HepG2 (cell line): Measurements from ENCODE around the gene ANXA2. TPM values are rescaled to one million over a fixed set of nuclear protein-coding genes. Genes with fewer than 3 reads are reported as not detected.

Experiments
- ATAC-seq: fragments of 200-7000 bp; cut with Tn5 transposase; 3 replicates; pipeline ENCODE4 v1.9.1; 2020; ENCODE audit warnings: mild to moderate bottlenecking, moderate library complexity
- BruUV-seq: library from RNA; stranded (reverse); fragments of 400-500 nt; replicated peaks from 2 replicates; lab custom pipeline; 2021; lab: Mats Ljungman, UMichigan
- CTCF ChIA-PET: fragments of 300-600 bp; formaldehyde crosslinking; extraction: SDS; loops from one replicate; lab custom pipeline; 2021; ENCODE audit warnings: low total read pairs, inconsistent platforms, low intra/inter-chr PET ratio; lab: Yijun Ruan, JAX
- POLR2A ChIA-PET: fragments of 350-600 bp; sonication (Branson Sonifier 250); formaldehyde crosslinking; loops from one replicate; lab custom pipeline; 2020; ENCODE audit warnings: antibody characterized with exemption, inconsistent platforms; lab: Yijun Ruan, JAX
- DNase-seq: peaks from one replicate; pipeline ENCODE4 v3.0.0-alpha.2; 2015; ENCODE audit warnings: low spot score
- FAIRE-seq: peaks from 3 replicates; lab custom pipeline; 2011; peaks lifted over from hg19 to GRCh38; lab: Jason Lieb, UNC
- H2AFZ ChIP-seq: one replicate; pipeline ENCODE4 v1.6.1; 2011; ENCODE audit warnings: low read length, inconsistent platforms
- H3K27ac ChIP-seq: fragments of 300-600 bp; 3 replicates; pipeline ENCODE4 v1.8.0; 2011; ENCODE audit warnings: mixed run types, mild to moderate bottlenecking, mixed read lengths, low read length, inconsistent platforms; ENCODE audit not compliant: insufficient read depth; ENCODE audit errors: extremely low read length
- H3K27me3 ChIP-seq, 2 experiments: fragments of 200-600 bp in 1 of 2; 2 replicates in 1 of 2; 3 replicates in 1 of 2; pipeline versions ENCODE4 v1.6.0 to v1.8.0; 2011; ENCODE audit warnings: low read length in 2 of 2, mild to moderate bottlenecking in 2 of 2, moderate library complexity in 2 of 2, inconsistent platforms in 1 of 2; ENCODE audit not compliant: insufficient read depth in 2 of 2, control insufficient read depth in 1 of 2
- H3K36me3 ChIP-seq, 2 experiments: fragments of 200-600 bp in 1 of 2; replicated peaks in 1 of 2; 2 replicates in 1 of 2; 3 replicates in 1 of 2; pipeline versions ENCODE4 v1.5.1 to v1.8.0; 2011; ENCODE audit warnings: low read length in 2 of 2, inconsistent platforms in 1 of 2; ENCODE audit not compliant: insufficient read depth in 2 of 2, control insufficient read depth in 1 of 2
- H3K4me1 ChIP-seq: 2 replicates; pipeline ENCODE4 v1.5.1; 2012; ENCODE audit warnings: low read length, inconsistent platforms; ENCODE audit not compliant: insufficient read depth
- H3K4me2 ChIP-seq: 2 replicates; pipeline ENCODE4 v1.6.0; 2011; ENCODE audit warnings: low read depth, low read length, inconsistent platforms
- H3K4me3 ChIP-seq, 3 experiments: fragments of 200-600 bp in 1 of 3; sonication (generic), shearing (Covaris generic) in 1 of 3; replicated peaks in 1 of 3; 2 replicates each; pipeline ENCODE4 v1.5.1; 2011 to 2016; ENCODE audit warnings: low read length in 3 of 3, inconsistent platforms in 2 of 3, low read depth in 2 of 3, mild to moderate bottlenecking in 2 of 3, control low read depth in 1 of 3, mixed read lengths in 1 of 3; ENCODE audit not compliant: insufficient read depth in 1 of 3
- H3K79me2 ChIP-seq: one replicate; pipeline ENCODE4 v1.6.1; 2011; ENCODE audit warnings: low read length, inconsistent platforms; ENCODE audit not compliant: insufficient read depth
- H3K9ac ChIP-seq: 2 replicates; pipeline ENCODE4 v1.6.0; 2011; ENCODE audit warnings: mild to moderate bottlenecking, low read depth, low read length, inconsistent platforms; ENCODE audit not compliant: insufficient read depth
- H3K9me3 ChIP-seq: 2 replicates; pipeline ENCODE4 v1.5.1; 2012; ENCODE audit warnings: mild to moderate bottlenecking, low read length
- H4K20me1 ChIP-seq: 2 replicates; pipeline ENCODE4 v1.6.0; 2011; ENCODE audit warnings: inconsistent platforms, mild to moderate bottlenecking, low read length, moderate library complexity; ENCODE audit not compliant: insufficient read depth
- BCL3 ChIP-seq: sonication (generic); formaldehyde crosslinking; IDR thresholded peaks from 2 replicates; pipeline ENCODE4 v1.5.1; 2020; ENCODE audit warnings: mild to moderate bottlenecking, missing genetic modification reagents, moderate library complexity
- DBP ChIP-seq: sonication (generic); formaldehyde crosslinking; IDR thresholded peaks from 2 replicates; pipeline ENCODE4 v1.4.0; 2020; ENCODE audit warnings: missing genetic modification reagents; ENCODE audit errors: not compliant biosample characterization
- GMEB2 ChIP-seq: IDR thresholded peaks from 2 replicates; pipeline ENCODE4 v1.6.1; 2016; ENCODE audit warnings: missing biosample characterization, missing genetic modification reagents, low read depth
- GTF3A ChIP-seq: sonication (generic); formaldehyde crosslinking; conservative IDR thresholded peaks from 2 replicates; pipeline ENCODE4 v1.4.0; 2020; ENCODE audit warnings: mild to moderate bottlenecking, missing genetic modification reagents
- KAT2B ChIP-seq: fragments of 150-350 bp; IDR thresholded peaks from 2 replicates; pipeline ENCODE4 v1.6.1; 2014; ENCODE audit warnings: low read depth, low read length, borderline replicate concordance
- MAFF ChIP-seq: IDR thresholded peaks from 2 replicates; pipeline ENCODE4 v1.6.1; 2011; ENCODE audit warnings: low read depth, low read length, improper control_type of control experiment
- MTERF4 ChIP-seq: sonication (generic); formaldehyde crosslinking; IDR thresholded peaks from 2 replicates; pipeline ENCODE4 v1.8.0; 2023; ENCODE audit warnings: mild to moderate bottlenecking, missing genetic modification reagents
- NCOA2 ChIP-seq: sonication (generic); formaldehyde crosslinking; IDR thresholded peaks from 2 replicates; pipeline ENCODE4 v1.8.0; 2022; ENCODE audit warnings: inconsistent platforms
- RFX5 ChIP-seq: IDR thresholded peaks from 2 replicates; pipeline ENCODE4 v1.6.1; 2011; ENCODE audit warnings: low read depth, low read length, improper control_type of control experiment
- SIN3A ChIP-seq: IDR thresholded peaks from 2 replicates; pipeline ENCODE4 v1.6.1; 2011; ENCODE audit warnings: low read depth, mild to moderate bottlenecking, control low read depth, low read length, borderline replicate concordance
- ZBTB39 ChIP-seq: sonication (generic); formaldehyde crosslinking; IDR thresholded peaks from 2 replicates; pipeline ENCODE4 v1.5.0; 2020; ENCODE audit warnings: missing genetic modification reagents
- ZNF207 ChIP-seq: fragments of 450-650 bp; IDR thresholded peaks from 2 replicates; pipeline ENCODE4 v1.6.1; 2016; ENCODE audit warnings: antibody characterized with exemption, borderline replicate concordance
- ZNF260 ChIP-seq: sonication (generic); formaldehyde crosslinking; IDR thresholded peaks from 2 replicates; pipeline ENCODE4 v1.4.0; 2020; ENCODE audit warnings: missing genetic modification reagents, low read depth, mild to moderate bottlenecking, borderline replicate concordance
- ZNF264 ChIP-seq: sonication (generic); formaldehyde crosslinking; IDR thresholded peaks from 2 replicates; pipeline ENCODE4 v1.4.0; 2020; ENCODE audit warnings: missing genetic modification reagents
- ZNF737 ChIP-seq: sonication (generic); formaldehyde crosslinking; IDR thresholded peaks from 2 replicates; pipeline ENCODE4 v1.5.0; 2020; ENCODE audit warnings: missing genetic modification reagents, mild to moderate bottlenecking, borderline replicate concordance
- ZNF746 ChIP-seq: sonication (generic); formaldehyde crosslinking; IDR thresholded peaks from 2 replicates; pipeline ENCODE4 v1.8.0; 2022; ENCODE audit warnings: mild to moderate bottlenecking, missing genetic modification reagents
- ZZZ3 ChIP-seq: sonication (generic); formaldehyde crosslinking; IDR thresholded peaks from 2 replicates; pipeline ENCODE4 v1.4.0; 2020; ENCODE audit warnings: missing genetic modification reagents, mild to moderate bottlenecking, borderline replicate concordance
- WGBS: methylation state at CpG from one replicate; pipeline ENCODE4 v1.1.6; 2017; ENCODE audit warnings: low lambda C conversion rate; 5-methylcytosine and 5-hydroxymethylcytosine counted together
- in situ Hi-C: cut with HindIII; loops from 2 replicates; pipeline ENCODE4 v1.10.0; 2017; ENCODE audit warnings: low pct_unique_long_range_greater_than_20kb; ENCODE audit not compliant: extremely low pct_ligation_motif_present
- intact Hi-C: fragments of 100-400 bp; cut with micrococcal nuclease; formaldehyde crosslinking; loops from one replicate; pipeline ENCODE4 v1.10.0; 2022; ENCODE audit not compliant: unreplicated experiment
- polyA plus RNA-seq, 8 experiments: library from polyadenylated mRNA; depleted of rRNA in 3 of 8; stranded (reverse) in 7 of 8; unstranded in 1 of 8; fragments of >200 nt; fragmentation: Illumina TruSeq in 4 of 8; extraction: Trizol in 4 of 8; gene quantifications; 2 replicates each; pipeline versions ENCODE4 v1.2.1 to v1.2.3, GENCODE V29; 2011 to 2016; ENCODE audit warnings: low read depth in 4 of 8, missing spikeins in 1 of 8, mixed read lengths in 1 of 8; ENCODE audit not compliant: insufficient read depth in 1 of 8
- total RNA-seq, 5 experiments: library from RNA; depleted of rRNA; stranded (reverse); fragments of >200 nt; fragmentation: Illumina TruSeq; extraction: Trizol; gene quantifications; 2 replicates each; pipeline ENCODE4 v1.2.3, GENCODE V29; 2016; ENCODE audit warnings: low read depth in 1 of 5

Gene ANXA2
- total and polyA plus RNA-seq, 2 of the 13 experiments (the other 11 are each of a cell fraction or from before 2014, with no cell fraction given) = 196 to 613 TPM

- TF ChIP-seq ZBTB39 (CRISPR knock-in tag) = no peak
These were observed 25.8 kb upstream of the ANXA2 start (continued) for GRCh38 chr15:60423537-60423936.

- 100% methylated on average over 1 of the region's 1 CpG for WGBS
- BruUV-seq = no TSS peak
- Histone ChIP-seq H3K79me2 (no peaks in the 10 kb centered on the region), H3K4me2 (no peak overlapping the region), H3K36me3 (peaks cover 1 to 2% of the 10 kb centered on the region in 2 experiments; a peak in 2 of 5 replicates), H3K27me3 (no peaks in the 10 kb centered on the region), H4K20me1 (no peaks in the 10 kb centered on the region), H3K4me1 (peaks cover 25% of the 10 kb centered on the region), H3K27ac (no peak overlapping the region), H2AFZ (no peak overlapping the region), H3K9ac (no peak overlapping the region), H3K4me3 (no peak overlapping the region), H3K9me3 (no peaks in the 10 kb centered on the region)
- in situ Hi-C loops (no loop called here), intact Hi-C loops (no loop called here)
- DNase-seq (no peak), ATAC-seq (no peak), FAIRE-seq (no peak)
- POLR2A ChIA-PET = no interaction called here
- CTCF ChIA-PET = no interaction called here
- TF ChIP-seq DBP (CRISPR knock-in tag) (no peak), ZNF264 (CRISPR knock-in tag) (no peak), KAT2B (no peak), NCOA2 (CRISPR knock-in tag) (no peak), ZZZ3 (no peak), BCL3 (no peak), SIN3A (no peak), ZNF737 (CRISPR knock-in tag) (no peak), ZNF207 (no peak), RFX5 (no peak), GMEB2 (no peak), ZNF260 (CRISPR knock-in tag) (no peak), ZNF746 (CRISPR knock-in tag) (no peak), MTERF4 (CRISPR knock-in tag) (no peak), GTF3A (no peak), MAFF (no peak)
These were observed 23.8 kb upstream of the ANXA2 start for GRCh38 chr15:60421544-60421943.
